Right ventricle myocardium superior (tissue), 1 donor: ENCODE measurements around the gene EPM2A. TPM values are rescaled to one million over a fixed set of nuclear protein-coding genes. Genes with fewer than 3 reads are reported as not detected.

ENCODE experiments used
- ATAC-seq: fragments of 200-7000 bp; cut with Tn5 transposase; one replicate; pipeline ENCODE4 v1.9.1; 2020; ENCODE audit warnings: mild to moderate bottlenecking; ENCODE audit not compliant: poor library complexity
- DNase-seq: peaks from one replicate; pipeline ENCODE4 v3.0.0-alpha.2; 2020
- intact Hi-C: fragments of 100-400 bp; cut with DNase I; formaldehyde crosslinking; loops from one replicate; pipeline ENCODE4 v1.11.2; 2022
- total RNA-seq: library from RNA; stranded (reverse); fragmentation: NEBNext Ultra II Directional; extraction: Animal tissue kit (Norgen Biotek cat#: 25700); gene quantifications from one replicate; pipeline ENCODE4 v1.2.1, GENCODE V29; 2021
- donor health status: DM: no; HTN: yes; CAD: no; lungs with severe emphysema.

Gene EPM2A
- total RNA-seq, 1 donor from 2014 or later: 46.5 TPM

DNA sequence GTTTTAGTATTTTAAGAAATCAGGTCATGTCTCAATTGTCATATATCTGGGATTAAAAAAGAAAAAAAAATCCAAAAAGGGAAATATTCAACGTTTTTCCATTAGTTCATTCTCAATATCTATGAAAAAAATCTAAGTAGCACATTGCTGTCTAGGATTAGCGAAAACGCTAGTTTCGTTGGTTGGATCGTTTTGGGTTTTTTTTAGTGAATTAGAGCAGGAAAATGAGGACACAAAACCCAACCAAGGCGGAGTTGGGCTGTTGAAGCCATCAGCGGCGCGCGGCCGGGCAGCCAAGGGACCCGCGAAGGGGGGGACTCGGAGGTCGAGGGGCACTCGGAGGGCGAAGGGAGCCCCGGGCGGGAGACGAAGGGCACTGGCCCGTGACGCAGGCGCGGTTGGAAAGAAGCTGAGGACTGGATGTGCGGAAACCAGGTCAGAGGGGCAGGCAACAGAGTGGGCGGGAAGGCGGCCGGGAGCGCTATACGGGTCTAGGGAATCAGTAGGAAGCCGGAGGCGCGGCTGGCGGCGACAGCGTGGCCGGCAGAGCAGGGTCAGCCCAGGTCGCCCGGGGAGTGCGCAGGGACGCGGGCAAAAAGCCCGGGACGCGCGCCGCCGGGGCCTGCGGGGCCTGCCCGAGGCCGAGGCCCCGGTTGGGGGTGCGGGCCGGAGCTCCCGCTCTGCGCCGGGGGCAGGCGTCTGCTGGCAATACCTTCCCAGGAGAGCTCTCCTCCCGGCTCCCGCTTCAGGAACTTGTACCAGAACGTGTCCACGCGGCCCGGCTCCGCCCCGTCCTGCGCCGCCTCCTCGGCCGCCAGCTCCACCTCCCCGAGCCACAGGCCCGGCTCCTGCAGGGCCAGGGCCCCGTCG, 599 bp downstream of the EPM2A start:
- peak; percentile 92 for ATAC-seq
- peak; percentile 94 for DNase-seq
- intact Hi-C loops: loop anchor here (5.0 to 10.0 kb wide), 2 partner anchors 78 to 150 kb away; partner anchors contain the start of gene FBXO30

GRCh38 chr6:145733810-145734209, 1.5 kb downstream of the EPM2A start:
- intact Hi-C loops: loop anchor here (10.0 kb wide), 1 partner anchor 151 kb away; no protein-coding TSS in a partner anchor
- ATAC-seq: no peak
- DNase-seq: no peak

DNA sequence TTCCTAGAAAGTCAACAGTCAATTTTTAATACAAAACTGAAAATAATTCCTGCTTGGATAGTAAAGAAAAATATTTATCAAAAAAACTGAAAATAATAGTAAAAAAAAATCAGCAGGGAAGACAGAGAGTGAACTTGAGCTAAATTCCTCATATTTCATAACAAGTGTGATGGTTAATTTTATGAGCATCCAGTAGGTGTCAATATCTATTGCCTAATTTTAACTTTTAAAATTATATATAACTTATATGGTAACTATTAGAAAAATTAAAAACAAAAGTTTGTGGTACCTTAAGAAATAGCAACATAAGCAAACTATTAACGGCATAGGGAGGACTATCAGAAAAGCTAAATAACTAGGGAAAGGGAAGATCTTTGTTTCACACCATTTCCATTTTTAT, 2.1 kb downstream of the EPM2A start:
- ATAC-seq: no peak
- no peak for DNase-seq
- intact Hi-C loops: loop anchor here (10.0 kb wide), 1 partner anchor 152 kb away; no protein-coding TSS in a partner anchor

GRCh38 chr6:145731447-145731846, 3.9 kb downstream of the EPM2A start:
- DNase-seq: no peak
- ATAC-seq: no peak
- intact Hi-C loops: loop anchor here (10.0 kb wide), 1 partner anchor 153 kb away; no protein-coding TSS in a partner anchor

- intact Hi-C loops: loop anchor here (10.0 kb wide), 1 partner anchor 155 kb away; no protein-coding TSS in a partner anchor
- no peak for DNase-seq
- no peak for ATAC-seq
These were observed 5.4 kb downstream of the EPM2A start for GRCh38 chr6:145729887-145730286.

GRCh38 chr6:145728444-145729385, 6.6 kb downstream of the EPM2A start:
- DNase-seq (no peak), ATAC-seq (no peak)
- intact Hi-C loops: no loop called here

- DNase-seq: no peak
- intact Hi-C loops: no loop called here
- no peak for ATAC-seq
These were observed 7.4 kb downstream of the EPM2A start for GRCh38 chr6:145727817-145728388.

DNA sequence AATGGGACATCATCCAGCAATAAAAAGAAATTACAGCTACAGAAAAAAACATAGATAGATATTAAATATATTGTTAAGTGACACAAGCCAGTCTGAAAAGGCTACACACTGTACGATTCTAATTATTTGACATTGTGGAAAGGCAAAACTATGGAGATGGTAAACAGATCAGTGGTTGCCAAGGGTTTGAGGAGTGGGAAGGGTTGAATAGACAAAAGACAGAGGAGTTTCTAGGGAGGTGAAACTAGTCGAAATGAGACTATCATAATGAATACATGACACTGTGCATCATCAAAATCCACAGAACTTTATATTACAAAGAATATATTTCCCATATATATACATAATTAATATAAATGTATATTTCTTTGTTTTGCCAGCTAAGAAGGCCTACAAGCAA, 9.8 kb downstream of the EPM2A start:
- DNase-seq: no peak
- no peak for ATAC-seq
- intact Hi-C loops: no loop called here

- intact Hi-C loops: no loop called here
- ATAC-seq (no peak), DNase-seq (no peak)
These were observed 11.7 kb downstream of the EPM2A start for GRCh38 chr6:145723646-145724045.

DNA sequence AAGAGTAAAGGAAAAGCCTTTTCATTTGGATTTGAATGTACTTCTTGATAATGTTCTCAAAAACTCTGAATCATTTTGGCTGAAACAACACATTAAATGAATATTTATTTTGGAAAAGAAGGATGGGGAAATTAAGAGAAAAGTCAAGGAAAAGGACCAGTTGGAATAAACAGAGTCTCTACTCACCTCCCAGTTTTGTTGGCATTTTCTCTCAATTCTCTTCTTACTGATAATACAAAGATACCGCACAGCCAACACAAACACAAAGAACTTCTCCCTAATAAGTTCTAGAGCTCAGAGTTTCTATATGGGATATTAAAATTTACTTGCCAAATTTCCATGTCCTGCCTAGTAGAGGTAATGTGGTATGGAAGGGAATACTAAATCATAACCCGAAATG, 13.1 kb downstream of the EPM2A start:
- intact Hi-C loops: no loop called here
- no peak for ATAC-seq

GRCh38 chr6:145721144-145721543, 14.2 kb downstream of the EPM2A start:
- intact Hi-C loops: no loop called here
- ATAC-seq (no peak), DNase-seq (no peak)

More for the DNA sequence above, 13.1 kb downstream of the EPM2A start:
- DNase-seq: no peak

GRCh38 chr6:145715426-145715825, 19.9 kb downstream of the EPM2A start:
- intact Hi-C loops: no loop called here
- ATAC-seq (no peak), DNase-seq (no peak)

GRCh38 chr6:145714731-145715130, 20.6 kb downstream of the EPM2A start:
- intact Hi-C loops: no loop called here
- no peak for ATAC-seq
- no peak for DNase-seq

- DNase-seq: no peak
- ATAC-seq: no peak
- intact Hi-C loops: no loop called here
These were observed 21.5 kb downstream of the EPM2A start for GRCh38 chr6:145713773-145714172.

DNA sequence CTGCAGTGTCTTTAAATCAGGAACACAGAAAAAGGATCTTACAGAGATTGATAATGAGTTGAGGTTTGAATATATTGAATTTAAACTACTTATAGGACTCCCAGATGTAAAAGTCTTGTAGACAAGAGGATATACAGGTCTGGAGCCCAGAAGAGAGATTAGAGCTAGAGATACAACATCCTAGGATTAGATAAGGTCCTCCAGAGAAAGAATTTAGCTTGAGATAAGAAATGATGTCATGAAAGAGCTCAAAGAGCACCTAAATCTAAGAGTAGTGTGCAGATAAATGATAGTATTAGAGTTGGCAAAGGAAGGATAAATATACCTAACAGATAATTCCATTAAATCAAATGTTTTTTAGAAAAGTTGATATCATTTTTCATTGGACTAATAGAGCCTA, 23.9 kb downstream of the EPM2A start:
- no peak for DNase-seq

GRCh38 chr6:145707397-145707796, 27.9 kb downstream of the EPM2A start:
- no peak for ATAC-seq
- DNase-seq: no peak
- intact Hi-C loops: no loop called here

More for the DNA sequence above, 23.9 kb downstream of the EPM2A start:
- intact Hi-C loops: no loop called here
- ATAC-seq: no peak

DNA sequence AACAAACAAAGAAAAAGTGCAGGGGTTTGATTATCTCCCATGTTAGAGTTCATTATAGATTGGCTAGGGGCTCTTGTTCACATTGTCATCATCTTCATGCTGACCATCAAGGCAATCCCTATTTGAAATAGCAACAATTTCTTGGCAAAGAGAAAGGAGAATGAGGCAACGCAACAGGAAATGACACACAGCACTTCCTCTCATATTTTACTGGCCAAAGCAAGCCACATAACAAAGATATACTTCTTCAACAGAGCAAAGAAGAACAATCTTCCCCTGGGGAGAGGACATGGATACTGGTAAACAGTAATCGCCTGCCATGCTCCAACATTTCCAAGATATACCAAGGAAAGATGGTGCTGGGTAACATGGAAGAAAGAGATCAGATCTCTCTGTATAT, 29.8 kb downstream of the EPM2A start:
- DNase-seq (no peak), ATAC-seq (peak; percentile 15)
- intact Hi-C loops: no loop called here

- DNase-seq (no peak), ATAC-seq (no peak)
- intact Hi-C loops: no loop called here
These were observed 31.1 kb downstream of the EPM2A start for GRCh38 chr6:145704143-145704781.
